Measurements from ENCODE around the gene ITGAV.

The ITGAV gene

GRCh38 chr2:186614373-186614772 lies 24.5 kb downstream of the ITGAV start:
- no peak for DNase-seq

- no peak for DNase-seq
These were observed 27.3 kb downstream of the ITGAV start for GRCh38 chr2:186617148-186617547.

GRCh38 chr2:186617771-186618170 lies 27.9 kb downstream of the ITGAV start:
- DNase-seq = no peak

DNA sequence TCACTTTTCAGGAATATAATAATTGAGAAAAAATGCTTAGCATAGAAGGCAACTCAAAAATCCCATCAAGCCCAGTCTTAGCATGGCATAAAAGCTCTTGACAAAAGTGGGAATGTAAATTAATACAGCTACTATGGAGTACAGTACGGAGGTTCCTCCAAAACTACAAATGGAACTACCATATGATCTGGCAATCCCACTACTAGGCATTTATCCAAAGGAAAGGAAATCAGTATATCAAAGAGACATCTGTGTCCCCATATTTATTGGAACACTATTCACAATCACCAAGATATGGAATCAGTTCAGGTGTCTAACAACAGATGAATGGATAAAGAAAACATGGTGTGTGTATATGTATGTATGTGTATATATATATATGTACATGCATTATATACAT lies 28.8 kb downstream of the ITGAV start:
- no peak for DNase-seq

GRCh38 chr2:186623084-186623483 lies 33.2 kb downstream of the ITGAV start:
- no peak for DNase-seq

DNA sequence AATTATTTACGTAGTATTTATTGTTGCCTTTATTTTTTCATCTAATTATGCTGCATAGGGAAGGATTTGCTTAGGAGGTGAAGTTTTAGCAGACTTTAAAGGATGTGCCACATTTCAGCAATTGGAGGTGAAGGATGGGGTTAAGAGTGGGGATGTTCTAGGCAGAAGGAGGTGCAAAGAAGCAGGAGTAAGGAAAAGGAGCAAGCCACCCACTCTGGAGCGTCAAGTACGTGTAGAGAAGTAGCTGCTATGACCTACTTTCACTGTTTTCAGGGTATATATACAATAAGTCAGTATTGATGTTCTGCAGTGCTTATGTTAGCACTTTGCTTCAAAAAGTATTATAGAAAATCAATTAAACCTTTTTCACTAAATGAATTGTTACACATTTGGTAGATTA lies 34.4 kb downstream of the ITGAV start:
- DNase-seq = no peak

DNA sequence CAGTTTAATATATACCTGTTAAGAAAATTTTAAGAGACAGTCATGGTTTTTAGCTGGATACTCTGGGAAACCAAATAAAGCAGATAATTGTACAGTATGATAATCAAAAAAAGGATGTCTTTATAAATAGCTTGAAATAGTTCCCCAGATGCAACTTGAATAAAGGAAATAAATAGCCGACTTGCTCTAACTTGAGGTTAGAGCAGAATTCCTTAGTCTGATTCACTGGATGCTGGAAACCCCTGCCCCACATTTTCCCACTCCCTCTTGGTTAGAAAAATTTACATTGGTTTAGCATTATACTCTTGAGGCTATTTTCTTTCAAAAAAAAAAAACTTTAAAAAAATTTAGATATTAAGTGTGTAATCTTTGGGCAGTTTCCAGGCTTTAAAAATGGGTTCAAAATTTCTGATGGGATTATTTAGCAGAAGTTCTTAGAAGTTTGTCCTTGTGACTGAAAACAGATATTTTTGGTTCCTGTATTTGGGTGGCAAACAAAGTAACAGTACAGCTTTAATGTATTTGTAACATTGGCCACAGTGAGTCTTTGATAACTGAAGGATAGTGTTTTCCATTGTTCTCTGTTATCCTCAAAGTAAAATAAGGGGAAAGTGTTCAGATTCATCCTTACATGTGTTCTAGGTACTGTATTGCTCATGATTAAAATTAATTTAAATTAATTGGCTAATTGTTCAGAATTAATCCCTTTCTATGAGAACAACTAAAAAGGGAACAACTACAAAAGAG lies 39.6 kb downstream of the ITGAV start:
- no peak for DNase-seq

GRCh38 chr2:186632417-186632816 lies 42.6 kb downstream of the ITGAV start:
- DNase-seq = no peak

- DNase-seq = no peak
These were observed 44.8 kb downstream of the ITGAV start for GRCh38 chr2:186634701-186635100.

GRCh38 chr2:186636800-186637496 lies 47.1 kb downstream of the ITGAV start:
- no peak for DNase-seq

GRCh38 chr2:186637497-186637800 lies 47.6 kb downstream of the ITGAV start:
- DNase-seq = peak; percentile 88 to 89

- no peak for DNase-seq
These were observed 50.1 kb downstream of the ITGAV start for GRCh38 chr2:186639939-186640338.

GRCh38 chr2:186641132-186641806 lies 51.4 kb downstream of the ITGAV start:
- no peak for DNase-seq

- peak; percentile 82 to 93 for DNase-seq
These were observed 52.0 kb downstream of the ITGAV start for GRCh38 chr2:186641807-186642321.

DNA sequence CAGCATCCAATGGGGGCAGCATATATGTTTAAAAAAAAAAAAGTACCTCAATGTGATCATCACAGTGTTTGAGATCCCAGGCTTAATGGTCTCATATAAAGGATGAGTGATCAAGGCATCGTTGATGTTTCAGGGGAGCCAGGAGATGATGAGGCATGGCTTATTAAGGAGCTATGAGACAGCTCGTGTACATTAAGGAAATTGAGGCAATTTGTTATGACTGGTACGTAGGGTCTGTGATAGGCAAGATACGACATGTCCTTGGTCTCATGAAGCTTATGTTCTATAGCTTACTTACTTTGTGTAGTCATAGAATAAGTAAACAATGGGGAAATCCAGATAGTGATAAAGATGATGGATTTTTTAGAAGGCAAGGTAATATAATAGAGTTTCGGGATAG lies 54.9 kb downstream of the ITGAV start:
- no peak for DNase-seq

- DNase-seq = no peak
These were observed 56.1 kb downstream of the ITGAV start for GRCh38 chr2:186645999-186646398.

DNA sequence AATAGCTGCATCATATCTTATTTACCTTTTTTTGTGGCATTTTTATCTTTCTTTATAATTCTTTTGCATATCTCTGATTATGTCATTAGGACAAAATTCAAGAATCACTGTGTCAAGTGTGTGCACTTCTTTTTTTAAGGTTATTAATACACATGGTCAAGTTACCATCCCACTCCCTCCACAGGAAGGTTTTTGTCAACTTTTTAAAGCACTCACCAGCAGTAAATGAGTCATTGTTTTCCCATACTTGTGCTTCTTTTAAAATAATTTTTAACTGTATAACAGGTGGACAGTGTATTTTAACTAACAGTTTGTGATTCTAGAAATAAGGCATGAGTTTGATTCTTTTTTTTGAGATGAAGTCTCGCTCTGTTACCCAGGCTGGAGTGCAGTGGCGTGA lies 58.3 kb downstream of the ITGAV start:
- no peak for DNase-seq

DNA sequence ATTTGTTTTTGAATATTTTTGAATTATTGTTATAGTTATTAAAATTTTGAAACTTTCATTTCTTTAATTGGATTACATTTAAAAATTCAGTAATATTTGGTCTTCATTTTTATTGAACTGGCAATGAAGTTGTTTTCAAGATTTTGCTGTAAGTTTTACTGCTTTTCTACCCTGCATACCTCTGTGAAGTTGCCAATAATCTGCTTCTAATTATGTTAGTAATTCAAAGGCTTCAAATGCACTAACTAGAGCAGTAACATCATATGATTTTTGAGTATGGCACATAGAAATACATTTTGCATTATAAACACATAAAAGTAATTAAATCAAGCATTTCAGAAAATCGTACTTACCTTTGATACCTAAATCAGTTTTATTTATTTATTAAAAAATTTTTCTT lies 63.7 kb downstream of the ITGAV start:
- no peak for DNase-seq

GRCh38 chr2:186659383-186659782 lies 69.5 kb downstream of the ITGAV start:
- no peak for DNase-seq

GRCh38 chr2:186664385-186665043 lies 74.7 kb downstream of the ITGAV start:
- DNase-seq = no peak

GRCh38 chr2:186669146-186669545 lies 79.3 kb downstream of the ITGAV start:
- DNase-seq = no peak

DNA sequence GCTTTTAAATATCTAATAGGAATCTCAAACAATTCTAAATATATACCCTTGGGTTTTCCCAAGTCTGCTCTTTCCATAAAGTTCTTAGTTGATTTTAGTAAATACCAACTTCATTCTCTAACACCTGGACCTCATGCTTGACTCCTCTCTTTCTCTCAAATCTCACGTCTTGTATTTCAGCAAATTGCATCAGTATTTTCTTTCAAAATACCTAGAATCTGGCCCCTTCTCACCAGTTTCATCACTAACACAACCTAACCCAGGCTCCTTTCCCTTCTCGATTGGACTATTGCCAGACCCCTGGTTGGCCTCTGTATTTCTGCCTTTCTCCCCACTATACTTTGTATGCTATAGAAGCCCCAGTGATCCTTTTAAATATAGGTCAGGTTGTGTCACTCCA lies 81.0 kb downstream of the ITGAV start:
- DNase-seq = no peak

DNA sequence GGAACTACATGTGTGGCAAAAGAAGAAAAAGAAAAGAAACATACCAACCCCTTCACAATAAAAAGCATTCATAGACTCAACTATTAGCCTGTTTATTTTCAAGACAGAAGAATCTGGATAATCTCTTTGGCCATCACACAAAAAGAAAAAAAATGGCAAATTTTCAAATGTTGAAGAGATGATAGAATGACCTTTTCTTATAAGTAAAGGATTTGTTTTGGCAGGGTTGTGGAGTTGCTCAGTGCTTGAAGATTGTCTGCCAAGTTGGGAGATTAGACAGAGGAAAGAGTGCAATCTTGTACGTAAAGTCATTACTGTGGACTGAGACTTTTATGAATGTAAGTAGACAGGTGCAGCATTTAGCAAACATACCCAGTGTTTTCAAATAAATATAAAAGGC lies 85.5 kb downstream of the ITGAV start:
- no peak for DNase-seq

GRCh38 chr2:186683341-186683740 lies 93.5 kb downstream of the ITGAV start:
- DNase-seq = no peak

Data from Kasumi-1 (cell line).